Liver (tissue), 9 donors: Measurements from ENCODE around the gene KIRREL3. TPM values are rescaled to one million over a fixed set of nuclear protein-coding genes. Genes with fewer than 3 reads are reported as not detected.

Experiments used
- DNase-seq: peaks from one replicate; pipeline ENCODE4 v3.0.0-alpha.2; 2017; ENCODE audit warnings: low spot score
- H3K27ac ChIP-seq, 2 donors: one replicate each; pipeline ENCODE4 v1.7.0; 2013; ENCODE audit warnings: inconsistent platforms in 2 of 2, low read length in 2 of 2, control low read depth in 1 of 2, low read depth in 1 of 2, mild to moderate bottlenecking in 1 of 2
- H3K27me3 ChIP-seq, 4 donors: one replicate each; pipeline versions ENCODE4 v1.6.1 to v1.7.0; 2013; ENCODE audit warnings: low read length in 3 of 4, inconsistent platforms in 1 of 4, mild to moderate bottlenecking in 1 of 4, moderate library complexity in 1 of 4; ENCODE audit not compliant: control insufficient read depth in 4 of 4, insufficient read depth in 4 of 4
- H3K36me3 ChIP-seq, 4 donors: one replicate each; pipeline versions ENCODE4 v1.6.1 to v1.7.0; 2013; ENCODE audit warnings: low read length in 3 of 4, mild to moderate bottlenecking in 3 of 4, low read depth in 1 of 4, moderate library complexity in 1 of 4; ENCODE audit not compliant: control insufficient read depth in 4 of 4, insufficient read depth in 3 of 4
- H3K4me1 ChIP-seq, 4 donors: one replicate each; pipeline versions ENCODE4 v1.6.1 to v1.7.0; 2013; ENCODE audit warnings: low read length in 3 of 4, mild to moderate bottlenecking in 3 of 4, moderate library complexity in 1 of 4; ENCODE audit not compliant: control insufficient read depth in 4 of 4, insufficient read depth in 4 of 4
- H3K4me3 ChIP-seq, 3 donors: one replicate each; pipeline versions ENCODE4 v1.6.1 to v1.7.0; 2013; ENCODE audit warnings: low read length in 3 of 3, control low read depth in 1 of 3, low read depth in 1 of 3, mild to moderate bottlenecking in 1 of 3
- H3K9ac ChIP-seq, 2 donors: one replicate each; pipeline ENCODE4 v1.7.0; 2013; ENCODE audit warnings: low read length in 2 of 2, mild to moderate bottlenecking in 2 of 2, moderate library complexity in 2 of 2, control low read depth in 1 of 2, low read depth in 1 of 2
- H3K9me3 ChIP-seq, 4 donors: one replicate each; pipeline versions ENCODE4 v1.6.1 to v1.7.0; 2013; ENCODE audit warnings: low read length in 3 of 4; ENCODE audit not compliant: control insufficient read depth in 4 of 4
- ATF3 ChIP-seq: IDR thresholded peaks from 2 replicates; pipeline ENCODE4 v1.6.1; 2016; ENCODE audit warnings: antibody characterized with exemption
- CTCF ChIP-seq: fragments of 150-350 bp; IDR thresholded peaks from 2 replicates; pipeline ENCODE4 v1.5.1; 2017; ENCODE audit warnings: improper control_type of control experiment, low read depth, low read length; ENCODE audit not compliant: missing input control
- EGR1 ChIP-seq, 2 donors: IDR thresholded peaks; 2 replicates each; pipeline ENCODE4 v1.6.1; 2016 to 2018; ENCODE audit warnings: antibody characterized with exemption in 2 of 2, low read depth in 2 of 2
- FOXA1 ChIP-seq: IDR thresholded peaks from 2 replicates; pipeline ENCODE4 v1.6.1; 2016; ENCODE audit warnings: antibody characterized with exemption
- FOXA2 ChIP-seq: IDR thresholded peaks from 2 replicates; pipeline ENCODE4 v1.6.1; 2016; ENCODE audit warnings: antibody characterized with exemption
- GABPA ChIP-seq, 2 donors: IDR thresholded peaks in 1 of 2; conservative IDR thresholded peaks in 1 of 2; 2 replicates each; pipeline ENCODE4 v1.6.1; 2016; ENCODE audit warnings: antibody characterized with exemption in 2 of 2, mild to moderate bottlenecking in 1 of 2, moderate library complexity in 1 of 2
- HNF4G ChIP-seq: IDR thresholded peaks from 2 replicates; pipeline ENCODE4 v1.6.1; 2016; ENCODE audit warnings: antibody characterized with exemption
- JUND ChIP-seq, 2 donors: IDR thresholded peaks; 2 replicates each; pipeline ENCODE4 v1.6.1; 2016; ENCODE audit warnings: antibody characterized with exemption in 2 of 2
- MAX ChIP-seq: IDR thresholded peaks from 2 replicates; pipeline ENCODE4 v1.6.1; 2016; ENCODE audit warnings: antibody characterized with exemption
- NR2F2 ChIP-seq: IDR thresholded peaks from 2 replicates; pipeline ENCODE4 v1.6.1; 2016; ENCODE audit warnings: antibody characterized with exemption
- RAD21 ChIP-seq, 2 donors: IDR thresholded peaks; 2 replicates each; pipeline ENCODE4 v1.6.1; 2016; ENCODE audit warnings: antibody characterized with exemption in 2 of 2, mild to moderate bottlenecking in 2 of 2
- REST ChIP-seq: IDR thresholded peaks from 2 replicates; pipeline ENCODE4 v1.6.1; 2016; ENCODE audit warnings: antibody characterized with exemption, mild to moderate bottlenecking
- RXRA ChIP-seq, 2 donors: IDR thresholded peaks; 2 replicates each; pipeline ENCODE4 v1.6.1; 2017 to 2018; ENCODE audit warnings: antibody characterized with exemption in 2 of 2, mild to moderate bottlenecking in 1 of 2
- YY1 ChIP-seq: IDR thresholded peaks from 2 replicates; pipeline ENCODE4 v1.6.1; 2016; ENCODE audit warnings: antibody characterized with exemption, mild to moderate bottlenecking
- ZBTB33 ChIP-seq: IDR thresholded peaks from 2 replicates; pipeline ENCODE4 v1.6.1; 2016; ENCODE audit warnings: antibody characterized with exemption
- WGBS: extraction: QIAGEN DNeasy Blood & Tissue Kit; methylation state at CpG from one replicate; pipeline ENCODE4 v1.1.7; 2013; 5-methylcytosine and 5-hydroxymethylcytosine counted together
- polyA plus RNA-seq, 2 donors: library from polyadenylated mRNA; stranded (reverse) in 1 of 2; unstranded in 1 of 2; fragments of 200-250 nt in 1 of 2; fragments of >200 nt in 1 of 2; fragmentation: Nextera tagmentation in 1 of 2; extraction: Ambion mirVana in 1 of 2; gene quantifications; one replicate each; pipeline versions ENCODE4 v1.2.1 to v1.2.3, GENCODE V29; 2013 to 2015
- total RNA-seq, 2 donors: library from RNA; depleted of rRNA; stranded (reverse); fragments of >200 nt; gene quantifications; one replicate each; pipeline ENCODE4 v1.2.3, GENCODE V29; 2014
- donor health status: healthy.
- donor health status: healthy.
- donor health status: healthy.
- donor health status: healthy.
- donor health status: healthy.

Gene KIRREL3
- total and polyA plus RNA-seq, 4 donors: 0.03 to 0.29 (median 0.08) TPM; not detected in 1

GRCh38 chr11:126702165-126702720 lies 298.3 kb downstream of the KIRREL3 start:
- no peak for DNase-seq
- H3K9me3 ChIP-seq: no peaks in the 10 kb centered on the region
- 87% methylated on average over 7 of the region's 7 CpGs for WGBS
- no peak overlapping the region for H3K4me3 ChIP-seq
- TF ChIP-seq NR2F2 (no peak), MAX (no peak), FOXA2 (no peak), YY1 (no peak), ATF3 (no peak), REST (no peak), EGR1 (IDR thresholded peaks at IDR 0.05; ENCODE audit: low read depth in 2 of 2) (no peak)
- no peaks in the 10 kb centered on the region for H3K4me1 ChIP-seq
- H3K27ac ChIP-seq: no peak overlapping the region
- no peaks in the 10 kb centered on the region for H3K27me3 ChIP-seq
- H3K36me3 ChIP-seq: no peaks in the 10 kb centered on the region
- no peak overlapping the region for H3K9ac ChIP-seq

- no peaks in the 10 kb centered on the region for H3K4me1 ChIP-seq
- no peak for DNase-seq
- H3K4me3 ChIP-seq: no peak overlapping the region
- no peak overlapping the region for H3K9ac ChIP-seq
- H3K36me3 ChIP-seq: no peaks in the 10 kb centered on the region
- TF ChIP-seq RAD21 (IDR thresholded peaks at IDR 0.05) (no peak), ZBTB33 (no peak), JUND (IDR thresholded peaks at IDR 0.05) (no peak), RXRA (IDR thresholded peaks at IDR 0.05) (no peak), ATF3 (no peak), FOXA1 (no peak), NR2F2 (no peak), EGR1 (IDR thresholded peaks at IDR 0.05; ENCODE audit: low read depth in 2 of 2) (no peak), CTCF (no peak), YY1 (no peak), GABPA (IDR thresholded peaks at IDR 0.05 in 1 of 2, conservative IDR thresholded peaks at IDR 0.05 in 1 of 2) (no peak), HNF4G (no peak), MAX (no peak)
- H3K9me3 ChIP-seq: no peaks in the 10 kb centered on the region
- H3K27ac ChIP-seq: no peak overlapping the region
- WGBS: 94% methylated on average over 2 of the region's 2 CpGs
- H3K27me3 ChIP-seq: no peaks in the 10 kb centered on the region
Measured at GRCh38 chr11:126701520-126701897, 299.1 kb downstream of the KIRREL3 start.
